ENCODE data around the gene DNAH8.
A peak's percentile ranks its signal among the peaks of the same experiment; 100 is the strongest.

The DNAH8 gene

DNA sequence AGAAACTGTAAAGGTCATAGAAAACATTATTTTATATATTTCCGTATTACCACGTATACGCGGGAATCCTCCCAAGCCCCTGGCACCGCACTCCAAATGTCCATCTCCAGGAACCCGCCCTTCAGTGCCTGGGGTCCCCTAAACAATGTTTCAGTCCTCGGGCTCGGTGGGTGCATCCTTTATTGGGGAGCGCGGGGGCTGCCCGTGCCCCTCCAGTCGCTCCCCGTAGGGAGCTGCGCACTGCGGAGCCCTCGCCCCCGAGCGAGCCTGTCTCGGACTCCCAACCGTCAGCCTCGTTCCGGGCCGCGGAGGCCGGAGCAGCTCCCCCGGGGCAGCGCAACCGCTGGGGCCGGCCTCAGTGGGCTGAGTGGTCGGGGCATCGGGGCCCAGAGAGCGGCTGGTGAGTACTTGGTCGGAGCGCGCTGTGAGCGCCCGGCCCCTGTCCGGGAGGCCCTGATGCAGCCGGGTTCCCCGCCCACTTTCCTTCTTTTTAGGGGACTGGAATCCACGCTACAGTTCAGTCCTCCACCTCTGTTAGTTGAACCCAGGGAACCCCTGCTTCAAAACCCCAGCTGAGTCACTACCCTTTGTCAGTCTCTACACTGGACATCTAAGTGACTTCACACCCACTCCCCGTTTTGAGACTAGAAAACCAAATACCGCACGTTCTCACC is at the start of gene DNAH8:
TSS of gene DNAH8 (plus strand) at position 296 of the 674 bp plus-strand sequence. CDS start 7,499 bp downstream, outside the sequence.
- no peak within 1 kb of the TSS for H3K9ac ChIP-seq (ENCODE audit: low read depth, low read length)
- H3K27ac ChIP-seq (ENCODE audit: low read depth, low read length), result no peak within 1 kb of the TSS
- peaks cover 10% of the 10 kb centered on the region for H3K4me1 ChIP-seq (ENCODE audit: control insufficient read depth, insufficient read depth, low read length)
- H3K27me3 ChIP-seq (ENCODE audit: control insufficient read depth, insufficient read depth, low read length), result peaks cover 40% of the 10 kb centered on the region
- H3K36me3 ChIP-seq (ENCODE audit: control insufficient read depth, insufficient read depth, low read length), result no peaks in the 10 kb centered on the region
- H3K4me3 ChIP-seq (ENCODE audit: low read depth, low read length), result peak within 1 kb of the TSS; percentile 56
- no peaks in the 10 kb centered on the region for H3K9me3 ChIP-seq (ENCODE audit: control insufficient read depth, insufficient read depth, low read length)

GRCh38 chr6:38671885-38672467 is 43.1 kb upstream of the DNAH8 start:
- no peak overlapping the region for H3K4me3 ChIP-seq (ENCODE audit: low read depth, low read length)
- no peaks in the 10 kb centered on the region for H3K27me3 ChIP-seq (ENCODE audit: control insufficient read depth, insufficient read depth, low read length)
- no peaks in the 10 kb centered on the region for H3K4me1 ChIP-seq (ENCODE audit: control insufficient read depth, insufficient read depth, low read length)
- H3K9ac ChIP-seq (ENCODE audit: low read depth, low read length), result no peak overlapping the region
- H3K36me3 ChIP-seq (ENCODE audit: control insufficient read depth, insufficient read depth, low read length), result peaks cover 22% of the 10 kb centered on the region
- no peaks in the 10 kb centered on the region for H3K9me3 ChIP-seq (ENCODE audit: control insufficient read depth, insufficient read depth, low read length)
- no peak overlapping the region for H3K27ac ChIP-seq (ENCODE audit: low read depth, low read length)

GRCh38 chr6:38673397-38674165 is 41.5 kb upstream of the DNAH8 start:
- Histone ChIP-seq H3K4me1 (ENCODE audit: control insufficient read depth, insufficient read depth, low read length) (no peaks in the 10 kb centered on the region), H3K9ac (ENCODE audit: low read depth, low read length) (no peak overlapping the region), H3K27ac (ENCODE audit: low read depth, low read length) (no peak overlapping the region), H3K27me3 (ENCODE audit: control insufficient read depth, insufficient read depth, low read length) (no peaks in the 10 kb centered on the region), H3K4me3 (ENCODE audit: low read depth, low read length) (no peak overlapping the region), H3K9me3 (ENCODE audit: control insufficient read depth, insufficient read depth, low read length) (no peaks in the 10 kb centered on the region), H3K36me3 (ENCODE audit: control insufficient read depth, insufficient read depth, low read length) (peaks cover 37% of the 10 kb centered on the region)

- H3K9me3 ChIP-seq (ENCODE audit: control insufficient read depth, insufficient read depth, low read length), result no peaks in the 10 kb centered on the region
- no peak overlapping the region for H3K27ac ChIP-seq (ENCODE audit: low read depth, low read length)
- H3K36me3 ChIP-seq (ENCODE audit: control insufficient read depth, insufficient read depth, low read length), result peaks cover 58% of the 10 kb centered on the region
- no peak overlapping the region for H3K4me3 ChIP-seq (ENCODE audit: low read depth, low read length)
- H3K27me3 ChIP-seq (ENCODE audit: control insufficient read depth, insufficient read depth, low read length), result no peaks in the 10 kb centered on the region
- no peaks in the 10 kb centered on the region for H3K4me1 ChIP-seq (ENCODE audit: control insufficient read depth, insufficient read depth, low read length)
- no peak overlapping the region for H3K9ac ChIP-seq (ENCODE audit: low read depth, low read length)
Measured at GRCh38 chr6:38676236-38676973, 38.7 kb upstream of the DNAH8 start.

DNA sequence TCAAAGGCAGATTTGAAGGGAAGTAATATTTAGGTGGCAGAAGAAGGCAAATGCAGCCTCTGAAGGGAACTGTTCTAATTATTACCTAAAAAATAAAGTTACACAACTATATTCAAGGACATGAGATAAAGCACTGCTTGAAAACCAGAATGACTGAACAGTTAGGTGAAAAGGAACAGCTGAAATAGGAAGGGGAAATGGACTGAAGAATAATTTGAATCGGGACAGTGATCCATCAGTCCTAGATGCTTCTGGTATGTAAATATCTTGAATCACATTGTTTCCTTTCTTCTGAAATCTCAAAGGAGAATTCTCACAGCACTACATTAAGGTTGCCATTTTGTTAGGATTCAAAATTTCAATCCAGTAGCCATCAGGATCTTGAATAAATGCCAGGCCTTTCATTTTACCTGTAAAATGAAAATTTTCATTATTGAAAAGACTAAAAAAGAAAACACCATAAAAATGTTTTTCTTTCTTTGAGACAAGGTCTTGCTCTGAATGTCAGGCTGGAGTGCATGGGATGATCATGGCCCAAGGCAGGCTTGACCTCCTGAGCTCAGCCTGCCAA is 38.1 kb upstream of the DNAH8 start:
- no peak overlapping the region for H3K9ac ChIP-seq (ENCODE audit: low read depth, low read length)
- H3K9me3 ChIP-seq (ENCODE audit: control insufficient read depth, insufficient read depth, low read length), result no peaks in the 10 kb centered on the region
- H3K27me3 ChIP-seq (ENCODE audit: control insufficient read depth, insufficient read depth, low read length), result no peaks in the 10 kb centered on the region
- no peaks in the 10 kb centered on the region for H3K4me1 ChIP-seq (ENCODE audit: control insufficient read depth, insufficient read depth, low read length)
- no peak overlapping the region for H3K4me3 ChIP-seq (ENCODE audit: low read depth, low read length)
- peaks cover 65% of the 10 kb centered on the region for H3K36me3 ChIP-seq (ENCODE audit: control insufficient read depth, insufficient read depth, low read length)
- no peak overlapping the region for H3K27ac ChIP-seq (ENCODE audit: low read depth, low read length)

DNA sequence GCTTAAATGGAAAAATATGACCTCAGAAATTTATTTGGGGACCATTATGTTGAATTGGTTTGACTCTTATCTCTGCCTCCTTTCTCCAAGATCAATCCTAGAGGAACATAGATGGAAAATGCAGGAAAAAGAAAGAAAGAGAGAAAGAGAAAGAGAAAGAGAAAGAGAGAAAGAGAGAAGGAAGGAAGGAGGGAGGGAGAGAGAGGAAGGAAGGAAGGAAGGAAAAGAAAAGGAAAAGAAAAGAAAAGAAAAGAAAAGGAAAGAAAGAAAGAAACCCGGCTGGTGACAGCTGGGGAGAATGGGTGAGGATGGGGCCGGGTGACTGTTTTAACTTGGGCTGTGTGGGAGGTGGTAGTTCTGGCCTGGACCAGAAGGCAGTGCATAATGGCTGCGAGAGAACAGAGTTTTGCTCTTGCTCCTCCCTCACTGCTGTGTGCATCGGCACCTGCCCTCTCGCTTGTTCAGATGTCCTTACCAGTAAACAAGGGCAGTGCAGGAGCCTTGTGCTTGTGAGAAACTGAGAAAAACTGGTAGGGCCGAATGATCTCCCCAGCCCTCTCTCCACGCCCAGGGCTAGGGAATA is 36.8 kb upstream of the DNAH8 start:
- H3K4me1 ChIP-seq (ENCODE audit: control insufficient read depth, insufficient read depth, low read length), result no peaks in the 10 kb centered on the region
- no peak overlapping the region for H3K27ac ChIP-seq (ENCODE audit: low read depth, low read length)
- peaks cover 77% of the 10 kb centered on the region for H3K36me3 ChIP-seq (ENCODE audit: control insufficient read depth, insufficient read depth, low read length)
- no peak overlapping the region for H3K4me3 ChIP-seq (ENCODE audit: low read depth, low read length)
- no peaks in the 10 kb centered on the region for H3K9me3 ChIP-seq (ENCODE audit: control insufficient read depth, insufficient read depth, low read length)
- H3K27me3 ChIP-seq (ENCODE audit: control insufficient read depth, insufficient read depth, low read length), result no peaks in the 10 kb centered on the region
- H3K9ac ChIP-seq (ENCODE audit: low read depth, low read length), result no peak overlapping the region

DNA sequence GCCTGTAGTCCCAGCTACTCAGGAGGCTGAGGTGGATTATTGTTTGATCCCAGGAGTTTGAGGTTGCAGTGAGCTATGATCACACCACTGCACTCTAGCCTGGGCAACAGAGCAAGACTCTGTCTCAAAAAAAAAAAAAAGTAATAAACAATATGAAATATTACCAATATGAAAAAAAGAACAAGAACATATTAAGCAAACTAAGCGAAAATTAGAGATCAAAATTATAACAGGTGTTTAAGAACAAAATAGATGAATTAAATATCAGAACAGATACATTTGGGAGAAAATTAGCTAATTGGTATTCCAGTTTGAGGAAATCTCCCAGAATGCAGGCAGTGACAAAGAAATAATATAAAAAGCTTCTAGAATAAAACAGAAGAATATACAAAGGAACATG is 35.4 kb upstream of the DNAH8 start:
- no peaks in the 10 kb centered on the region for H3K27me3 ChIP-seq (ENCODE audit: control insufficient read depth, insufficient read depth, low read length)
- H3K9me3 ChIP-seq (ENCODE audit: control insufficient read depth, insufficient read depth, low read length), result no peaks in the 10 kb centered on the region
- H3K4me1 ChIP-seq (ENCODE audit: control insufficient read depth, insufficient read depth, low read length), result no peaks in the 10 kb centered on the region
- H3K36me3 ChIP-seq (ENCODE audit: control insufficient read depth, insufficient read depth, low read length), result peaks cover 88% of the 10 kb centered on the region
- no peak overlapping the region for H3K27ac ChIP-seq (ENCODE audit: low read depth, low read length)
- no peak overlapping the region for H3K9ac ChIP-seq (ENCODE audit: low read depth, low read length)
- H3K4me3 ChIP-seq (ENCODE audit: low read depth, low read length), result no peak overlapping the region

- no peaks in the 10 kb centered on the region for H3K9me3 ChIP-seq (ENCODE audit: control insufficient read depth, insufficient read depth, low read length)
- no peaks in the 10 kb centered on the region for H3K4me1 ChIP-seq (ENCODE audit: control insufficient read depth, insufficient read depth, low read length)
- no peak overlapping the region for H3K9ac ChIP-seq (ENCODE audit: low read depth, low read length)
- no peak overlapping the region for H3K4me3 ChIP-seq (ENCODE audit: low read depth, low read length)
- peaks cover 89% of the 10 kb centered on the region for H3K36me3 ChIP-seq (ENCODE audit: control insufficient read depth, insufficient read depth, low read length)
- no peaks in the 10 kb centered on the region for H3K27me3 ChIP-seq (ENCODE audit: control insufficient read depth, insufficient read depth, low read length)
- H3K27ac ChIP-seq (ENCODE audit: low read depth, low read length), result no peak overlapping the region
Measured at GRCh38 chr6:38681850-38682249, 33.3 kb upstream of the DNAH8 start.

- Histone ChIP-seq H3K27me3 (ENCODE audit: control insufficient read depth, insufficient read depth, low read length) (no peaks in the 10 kb centered on the region), H3K27ac (ENCODE audit: low read depth, low read length) (no peak overlapping the region), H3K9ac (ENCODE audit: low read depth, low read length) (no peak overlapping the region), H3K4me3 (ENCODE audit: low read depth, low read length) (no peak overlapping the region), H3K36me3 (ENCODE audit: control insufficient read depth, insufficient read depth, low read length) (peaks cover 71% of the 10 kb centered on the region), H3K4me1 (ENCODE audit: control insufficient read depth, insufficient read depth, low read length) (no peaks in the 10 kb centered on the region), H3K9me3 (ENCODE audit: control insufficient read depth, insufficient read depth, low read length) (no peaks in the 10 kb centered on the region)
Measured at GRCh38 chr6:38684237-38684636, 30.9 kb upstream of the DNAH8 start.

GRCh38 chr6:38684904-38685303 is 30.2 kb upstream of the DNAH8 start:
- no peak overlapping the region for H3K4me3 ChIP-seq (ENCODE audit: low read depth, low read length)
- no peaks in the 10 kb centered on the region for H3K27me3 ChIP-seq (ENCODE audit: control insufficient read depth, insufficient read depth, low read length)
- no peak overlapping the region for H3K27ac ChIP-seq (ENCODE audit: low read depth, low read length)
- H3K9me3 ChIP-seq (ENCODE audit: control insufficient read depth, insufficient read depth, low read length), result no peaks in the 10 kb centered on the region
- H3K4me1 ChIP-seq (ENCODE audit: control insufficient read depth, insufficient read depth, low read length), result no peaks in the 10 kb centered on the region
- peaks cover 65% of the 10 kb centered on the region for H3K36me3 ChIP-seq (ENCODE audit: control insufficient read depth, insufficient read depth, low read length)
- H3K9ac ChIP-seq (ENCODE audit: low read depth, low read length), result no peak overlapping the region
